Measurements from ENCODE around the gene SLC9A9.

SLC9A9 gene

GRCh38 chr3:143383421-143383820, 464.8 kb downstream of the SLC9A9 start:
- no peak for DNase-seq

DNA sequence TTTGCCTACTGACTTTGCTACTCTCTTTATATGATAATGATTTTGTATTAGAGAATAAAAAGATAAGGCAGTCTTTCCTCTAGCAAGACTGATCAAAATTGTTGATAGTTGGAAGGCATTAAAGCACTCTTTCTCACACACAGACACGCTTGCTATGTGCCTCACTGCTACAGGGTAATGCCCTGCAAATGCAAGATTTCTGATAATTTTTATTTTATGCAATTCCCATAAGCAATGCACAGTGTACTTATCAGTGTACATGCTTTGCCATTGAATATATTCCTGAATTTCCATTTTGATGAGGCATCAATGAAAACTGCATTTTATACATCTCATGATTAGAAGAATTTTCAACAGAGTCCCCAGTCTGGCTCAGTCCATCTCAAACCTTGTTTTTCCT, 465.5 kb downstream of the SLC9A9 start:
- no peak for DNase-seq

GRCh38 chr3:143380449-143380848, 467.8 kb downstream of the SLC9A9 start:
- no peak for DNase-seq

GRCh38 chr3:143375698-143376097, 472.6 kb downstream of the SLC9A9 start:
- no peak for DNase-seq

DNA sequence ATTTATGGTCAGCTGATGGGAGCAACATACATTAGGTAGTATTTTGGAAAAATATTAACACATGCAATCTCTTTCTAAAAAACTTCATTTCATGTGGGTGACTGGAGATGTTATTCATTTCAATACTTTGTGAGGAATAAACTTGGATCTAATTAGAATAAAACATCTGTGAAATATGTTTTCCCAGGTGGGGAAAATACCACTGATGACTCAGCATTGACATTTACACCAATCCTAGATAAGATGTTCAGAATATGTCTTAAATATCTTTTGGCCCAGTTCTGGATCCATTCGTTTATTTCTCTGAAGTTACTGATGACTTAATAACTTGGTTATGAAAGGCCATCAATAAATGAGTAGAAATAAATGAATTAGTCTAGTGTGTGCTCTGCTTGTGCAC, 481.1 kb downstream of the SLC9A9 start:
- no peak for DNase-seq

GRCh38 chr3:143366672-143367071, 481.6 kb downstream of the SLC9A9 start:
- DNase-seq, result no peak

DNA sequence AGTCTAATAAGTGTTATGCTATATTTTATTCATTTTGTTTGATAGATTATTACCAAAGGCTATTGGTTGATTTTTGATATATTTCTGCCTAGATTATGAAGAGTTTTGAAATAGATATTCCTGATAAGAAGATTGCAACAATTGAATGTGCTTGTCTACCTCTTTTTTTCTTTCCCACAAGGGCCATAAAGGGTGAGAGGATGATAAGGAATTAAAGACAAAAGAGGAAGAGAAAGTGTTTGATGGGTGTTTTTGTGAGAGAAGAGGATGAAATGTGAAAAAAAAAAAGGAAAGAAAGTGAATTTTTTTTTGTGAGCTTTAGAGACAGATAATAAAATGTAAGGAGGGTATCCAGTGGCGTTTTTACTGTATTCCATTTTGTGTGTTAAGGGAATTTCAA, 484.3 kb downstream of the SLC9A9 start:
- no peak for DNase-seq

DNA sequence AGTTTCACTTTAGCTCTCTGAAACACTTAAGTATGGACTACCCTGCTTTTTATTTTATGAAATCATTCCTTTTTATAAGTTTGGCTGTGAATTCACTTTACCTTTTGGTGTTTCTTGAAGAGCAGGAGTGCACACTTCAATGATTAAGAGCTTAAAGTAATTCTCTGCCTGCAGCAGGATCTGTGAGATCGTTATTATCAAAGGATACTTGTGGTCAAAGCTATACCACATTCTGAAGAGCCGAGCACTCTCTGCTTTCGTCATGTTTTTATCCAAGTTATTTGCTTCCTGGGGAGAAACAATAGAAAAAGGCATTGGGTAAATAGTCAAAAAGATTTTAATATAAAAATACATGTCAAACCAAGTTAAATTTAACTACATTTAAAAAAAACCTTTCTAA, 485.0 kb downstream of the SLC9A9 start:
- DNase-seq, result no peak

- no peak for DNase-seq
Observed at GRCh38 chr3:143362115-143362991, 485.9 kb downstream of the SLC9A9 start.

- no peak for DNase-seq
Observed at GRCh38 chr3:143361589-143361988, 486.7 kb downstream of the SLC9A9 start.

- no peak for DNase-seq
Observed at GRCh38 chr3:143360244-143360643, 488.0 kb downstream of the SLC9A9 start.

DNA sequence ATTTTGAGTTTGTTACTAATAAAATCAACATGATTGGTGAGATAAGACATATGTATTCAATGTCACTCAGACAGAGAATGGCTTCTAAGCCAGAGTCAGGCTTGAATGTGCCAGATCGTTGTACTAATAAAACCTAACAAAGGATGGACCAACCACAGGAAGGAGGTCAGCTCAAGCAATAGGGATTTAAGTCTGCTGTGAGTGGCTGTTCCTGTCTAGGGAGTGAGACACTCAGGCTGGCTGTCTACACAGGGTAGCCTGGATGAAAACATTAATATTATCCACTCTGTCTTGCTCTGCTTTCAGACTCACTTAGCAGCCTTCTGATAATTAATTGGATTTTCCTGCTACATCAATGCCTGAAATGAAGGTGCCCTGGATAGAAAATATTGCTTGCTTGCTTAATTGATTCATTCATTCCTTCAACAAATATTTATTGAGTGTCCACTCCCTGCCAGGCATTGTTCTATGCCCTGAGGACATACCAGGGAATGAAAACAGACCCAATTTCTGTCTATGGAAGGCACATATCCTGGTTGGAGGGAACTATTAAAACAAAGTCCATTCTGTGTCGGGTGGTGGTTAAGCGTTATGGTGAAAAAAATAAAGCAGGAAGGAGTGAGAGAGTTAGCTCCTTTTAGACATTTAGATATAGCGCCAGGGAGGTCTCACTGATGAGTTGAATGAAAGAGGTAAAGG, 489.3 kb downstream of the SLC9A9 start:
- DNase-seq, result no peak

DNA sequence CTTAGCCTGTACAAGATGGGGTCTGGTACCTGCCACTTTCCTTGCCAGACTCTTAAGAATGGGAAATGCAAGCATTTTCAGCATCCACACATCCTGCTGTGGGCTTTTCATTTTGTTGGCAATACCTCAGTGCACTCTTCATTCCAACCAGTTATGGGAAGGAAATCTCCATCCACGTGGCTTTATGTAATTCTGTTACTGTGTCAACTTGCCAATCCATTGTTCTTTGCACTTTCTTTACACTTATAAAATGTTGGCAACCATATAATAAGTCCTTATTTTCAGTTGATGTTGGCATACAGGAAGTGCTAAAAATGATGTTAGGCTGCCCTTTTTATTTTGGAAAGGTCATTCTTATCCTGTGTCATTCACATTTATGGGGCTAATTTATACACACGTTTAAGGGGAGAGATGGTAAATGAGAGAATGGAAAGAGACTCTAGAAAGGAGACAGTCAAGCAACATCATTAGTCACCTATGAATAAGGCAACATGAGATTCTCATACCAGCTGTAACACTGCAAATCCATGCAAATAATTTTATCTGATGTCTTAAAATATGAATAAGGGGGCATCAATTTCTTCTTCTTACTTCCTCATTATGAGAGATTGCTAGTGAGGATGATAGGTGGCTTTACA, 490.0 kb downstream of the SLC9A9 start:
- no peak for DNase-seq

DNA sequence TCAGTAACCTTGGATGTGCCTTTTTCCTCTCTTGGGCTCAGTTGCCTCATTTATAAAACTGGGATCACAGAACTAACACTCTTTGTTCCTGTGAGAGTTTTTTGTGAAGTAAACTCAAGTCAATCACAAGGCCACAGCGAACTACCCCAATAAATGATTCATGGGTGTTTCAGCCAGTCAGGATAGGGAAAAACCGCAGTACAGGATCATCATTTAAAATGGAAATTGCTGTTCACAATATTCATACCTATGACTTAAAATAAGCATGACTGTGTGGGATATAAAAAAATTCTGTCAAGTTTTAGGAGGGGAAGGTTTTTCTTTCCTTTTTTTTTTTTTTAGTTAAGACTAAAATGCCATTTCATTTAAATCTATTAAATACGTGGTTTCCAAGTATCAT, 490.6 kb downstream of the SLC9A9 start:
- DNase-seq, result no peak

GRCh38 chr3:143356839-143357238, 491.4 kb downstream of the SLC9A9 start:
- DNase-seq, result no peak

GRCh38 chr3:143354342-143354741, 493.9 kb downstream of the SLC9A9 start:
- DNase-seq, result no peak

DNA sequence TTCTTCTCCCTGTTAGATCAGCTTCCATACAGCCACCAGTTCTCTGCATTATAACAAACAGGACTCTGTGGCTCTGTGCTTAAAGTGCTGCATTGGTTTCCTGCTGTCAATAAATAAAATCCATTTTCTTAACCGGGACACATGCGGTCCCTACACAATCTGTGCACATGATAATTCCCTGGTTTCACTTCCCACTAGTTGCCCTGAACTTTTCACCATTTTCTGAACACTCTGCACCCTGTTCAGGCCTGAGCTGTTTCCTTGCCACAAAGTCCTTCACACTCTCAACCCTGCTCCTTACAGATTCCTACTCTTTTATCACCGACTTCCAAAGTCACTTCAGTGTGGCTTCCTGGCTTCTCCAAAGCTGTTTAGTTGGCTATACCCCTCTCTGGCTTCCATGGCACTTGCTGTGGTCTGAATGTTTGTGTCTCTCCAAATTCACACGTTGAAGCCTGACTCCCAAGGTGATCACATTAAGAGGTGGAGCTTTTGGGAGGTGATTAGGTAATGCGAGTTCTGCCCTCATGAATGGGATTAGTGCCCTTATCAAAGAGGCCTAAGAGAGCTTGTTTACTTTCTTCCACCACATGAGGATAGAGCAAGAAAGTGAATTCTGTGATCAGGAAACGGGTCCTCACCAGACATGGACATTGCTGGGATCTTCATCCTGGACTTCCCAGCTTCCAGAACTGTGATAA, 495.3 kb downstream of the SLC9A9 start:
- DNase-seq, result no peak

GRCh38 chr3:143351895-143352608, 496.2 kb downstream of the SLC9A9 start:
- no peak for DNase-seq

GRCh38 chr3:143351354-143351753, 496.9 kb downstream of the SLC9A9 start:
- DNase-seq, result no peak

GRCh38 chr3:143349455-143349854, 498.8 kb downstream of the SLC9A9 start:
- DNase-seq, result no peak

DNA sequence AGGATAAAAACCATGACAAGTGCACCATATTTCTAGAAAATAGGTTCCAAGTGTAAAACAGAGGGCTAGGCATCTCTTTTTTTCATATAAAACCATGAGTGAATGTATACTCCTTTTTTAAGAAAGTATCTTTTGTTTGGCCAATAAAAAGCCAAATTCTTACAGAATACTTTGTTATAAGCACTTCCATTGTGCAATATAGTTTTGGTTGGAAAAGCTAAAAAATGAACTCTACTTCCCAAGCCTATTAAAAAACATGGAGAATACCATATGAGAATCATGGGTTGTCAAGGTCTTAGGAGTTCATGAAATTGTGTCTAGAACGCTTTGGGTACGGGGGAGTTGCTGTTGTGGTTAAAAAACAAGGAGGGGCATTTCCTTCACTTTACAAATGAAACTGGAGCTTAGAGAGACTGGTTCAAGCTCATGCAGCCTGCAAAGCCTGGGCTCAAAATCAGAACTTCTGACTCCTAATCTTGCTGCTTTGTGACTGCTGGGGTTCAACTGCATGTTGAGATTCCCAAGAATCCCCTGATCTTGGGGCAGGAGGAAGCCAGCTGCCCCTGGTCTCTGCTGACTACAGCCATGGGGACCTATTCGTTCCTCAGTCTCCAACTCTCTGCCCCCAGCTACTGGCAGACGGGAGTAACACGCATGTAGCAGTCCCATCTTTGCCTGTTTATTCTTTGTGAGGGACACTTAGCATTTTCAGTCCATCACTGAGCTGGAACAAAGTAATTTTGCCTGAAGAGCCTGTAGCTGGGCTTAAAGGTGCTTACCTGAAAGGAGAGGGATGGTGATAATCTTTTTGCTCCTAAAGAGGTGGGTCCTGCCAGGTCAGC, 499.6 kb downstream of the SLC9A9 start:
- no peak for DNase-seq
